DMS153 treated with DMSO at 0.1 percent for 48 hours (cell line): ENCODE data around the gene SOX11.

Experiments used
- DNase-seq: peaks from one replicate; lab custom pipeline; 2025; ENCODE audit not compliant: unreplicated experiment; lab: John Stamatoyannopoulos, UW

Gene SOX11

DNA sequence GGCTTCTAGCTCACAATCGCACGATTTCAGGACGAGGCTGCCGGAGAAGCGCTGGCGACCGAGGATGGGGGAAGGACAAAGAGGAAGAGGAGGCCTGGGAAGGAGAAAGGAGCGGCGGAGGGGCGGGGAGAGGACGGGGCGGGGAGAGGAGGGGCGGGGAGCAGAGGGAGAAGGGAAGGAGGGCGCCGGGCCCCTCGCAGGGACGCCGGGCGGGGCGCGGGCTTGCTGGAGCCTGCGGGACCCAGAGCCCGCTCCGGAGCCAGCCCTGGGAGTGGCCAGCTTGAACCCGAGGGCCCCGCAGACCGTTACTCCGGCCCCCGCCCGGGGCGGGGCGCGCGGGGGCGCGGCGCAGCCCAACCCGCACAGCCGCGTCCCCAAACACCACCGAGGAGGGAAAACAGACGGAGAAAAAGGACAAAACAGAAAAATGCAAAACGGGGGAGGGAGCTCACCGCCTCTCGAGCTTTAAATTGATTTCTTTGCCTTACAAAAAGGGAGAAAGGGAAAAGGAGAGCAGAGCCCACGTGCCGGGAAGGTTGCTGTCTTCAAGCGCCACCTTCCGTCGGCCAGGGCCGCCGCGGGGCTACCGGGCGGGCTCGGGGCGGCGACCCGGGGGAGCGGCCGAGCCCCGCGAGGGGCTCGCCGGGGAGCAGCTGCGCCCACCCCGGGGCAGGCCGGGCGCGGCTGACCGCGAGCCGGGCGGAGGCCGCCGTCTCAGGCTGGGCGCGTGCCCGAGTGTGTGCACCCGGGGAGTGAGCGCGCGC lies 781 bp upstream of the SOX11 start:
- DNase-seq = peak; percentile 72

DNA sequence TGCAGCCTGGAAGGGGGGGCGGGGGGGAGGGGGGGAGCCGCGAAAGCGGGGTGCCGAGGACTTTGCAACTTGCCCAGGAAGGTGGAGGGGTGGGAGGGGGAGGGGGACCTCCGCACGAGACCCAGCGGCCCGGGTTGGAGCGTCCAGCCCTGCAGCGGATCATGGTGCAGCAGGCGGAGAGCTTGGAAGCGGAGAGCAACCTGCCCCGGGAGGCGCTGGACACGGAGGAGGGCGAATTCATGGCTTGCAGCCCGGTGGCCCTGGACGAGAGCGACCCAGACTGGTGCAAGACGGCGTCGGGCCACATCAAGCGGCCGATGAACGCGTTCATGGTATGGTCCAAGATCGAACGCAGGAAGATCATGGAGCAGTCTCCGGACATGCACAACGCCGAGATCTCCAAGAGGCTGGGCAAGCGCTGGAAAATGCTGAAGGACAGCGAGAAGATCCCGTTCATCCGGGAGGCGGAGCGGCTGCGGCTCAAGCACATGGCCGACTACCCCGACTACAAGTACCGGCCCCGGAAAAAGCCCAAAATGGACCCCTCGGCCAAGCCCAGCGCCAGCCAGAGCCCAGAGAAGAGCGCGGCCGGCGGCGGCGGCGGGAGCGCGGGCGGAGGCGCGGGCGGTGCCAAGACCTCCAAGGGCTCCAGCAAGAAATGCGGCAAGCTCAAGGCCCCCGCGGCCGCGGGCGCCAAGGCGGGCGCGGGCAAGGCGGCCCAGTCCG lies 540 bp downstream of the SOX11 start:
- DNase-seq = no peak

DNA sequence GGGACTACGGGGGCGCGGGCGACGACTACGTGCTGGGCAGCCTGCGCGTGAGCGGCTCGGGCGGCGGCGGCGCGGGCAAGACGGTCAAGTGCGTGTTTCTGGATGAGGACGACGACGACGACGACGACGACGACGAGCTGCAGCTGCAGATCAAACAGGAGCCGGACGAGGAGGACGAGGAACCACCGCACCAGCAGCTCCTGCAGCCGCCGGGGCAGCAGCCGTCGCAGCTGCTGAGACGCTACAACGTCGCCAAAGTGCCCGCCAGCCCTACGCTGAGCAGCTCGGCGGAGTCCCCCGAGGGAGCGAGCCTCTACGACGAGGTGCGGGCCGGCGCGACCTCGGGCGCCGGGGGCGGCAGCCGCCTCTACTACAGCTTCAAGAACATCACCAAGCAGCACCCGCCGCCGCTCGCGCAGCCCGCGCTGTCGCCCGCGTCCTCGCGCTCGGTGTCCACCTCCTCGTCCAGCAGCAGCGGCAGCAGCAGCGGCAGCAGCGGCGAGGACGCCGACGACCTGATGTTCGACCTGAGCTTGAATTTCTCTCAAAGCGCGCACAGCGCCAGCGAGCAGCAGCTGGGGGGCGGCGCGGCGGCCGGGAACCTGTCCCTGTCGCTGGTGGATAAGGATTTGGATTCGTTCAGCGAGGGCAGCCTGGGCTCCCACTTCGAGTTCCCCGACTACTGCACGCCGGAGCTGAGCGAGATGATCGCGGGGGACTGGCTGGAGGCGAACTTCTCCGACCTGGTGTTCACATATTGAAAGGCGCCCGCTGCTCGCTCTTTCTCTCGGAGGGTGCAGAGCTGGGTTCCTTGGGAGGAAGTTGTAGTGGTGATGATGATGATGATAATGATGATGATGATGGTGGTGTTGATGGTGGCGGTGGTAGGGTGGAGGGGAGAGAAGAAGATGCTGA lies 1.4 kb downstream of the SOX11 start:
- peak; percentile 53 for DNase-seq

DNA sequence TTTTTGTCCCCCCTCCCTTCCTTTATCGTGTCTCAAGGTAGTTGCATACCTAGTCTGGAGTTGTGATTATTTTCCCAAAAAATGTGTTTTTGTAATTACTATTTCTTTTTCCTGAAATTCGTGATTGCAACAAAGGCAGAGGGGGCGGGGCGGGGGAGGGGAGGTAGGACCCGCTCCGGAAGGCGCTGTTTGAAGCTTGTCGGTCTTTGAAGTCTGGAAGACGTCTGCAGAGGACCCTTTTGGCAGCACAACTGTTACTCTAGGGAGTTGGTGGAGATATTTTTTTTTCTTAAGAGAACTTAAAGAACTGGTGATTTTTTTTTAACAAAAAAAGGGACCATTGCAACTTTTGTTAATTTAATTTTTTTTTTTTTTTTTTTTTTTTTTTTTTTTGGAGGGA lies 2.1 kb downstream of the SOX11 start:
- DNase-seq = no peak

DNA sequence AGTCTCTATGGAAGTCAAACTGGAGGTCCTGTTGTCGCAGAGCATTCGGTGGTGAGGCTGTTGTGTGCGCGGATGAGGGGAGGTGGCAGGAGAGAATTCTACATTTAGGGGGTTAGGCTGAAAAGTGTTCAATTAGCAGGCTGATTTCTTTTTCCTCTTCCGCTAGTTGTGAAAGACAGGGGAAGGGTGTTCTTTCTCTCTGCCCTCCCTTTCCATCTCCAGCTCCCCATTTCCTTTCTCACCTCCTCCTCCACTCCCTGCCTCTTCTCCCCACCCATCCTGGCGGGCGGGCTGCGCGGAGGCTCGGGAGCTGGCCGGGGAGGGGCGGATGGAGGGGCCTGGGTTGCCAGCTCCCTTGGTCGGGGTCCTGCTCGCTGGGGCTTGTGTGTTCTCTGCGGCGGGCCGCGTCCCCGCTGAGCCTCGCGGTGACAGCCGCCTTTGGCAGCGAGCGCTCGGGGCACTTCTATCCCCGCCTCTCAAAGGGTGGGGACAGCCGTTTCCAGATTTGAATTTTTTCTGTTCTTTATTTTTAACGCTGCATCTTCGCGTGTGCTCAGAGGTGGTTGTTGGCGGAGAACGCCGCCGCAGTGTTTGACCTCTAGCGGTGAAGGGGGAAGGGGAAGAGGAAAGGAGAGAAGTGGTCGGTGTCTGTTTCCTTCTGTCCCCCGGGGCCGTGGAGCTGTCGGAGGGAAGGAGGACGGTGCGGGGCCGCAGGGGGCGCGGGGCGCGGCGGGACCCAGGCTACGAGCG lies 3.6 kb downstream of the SOX11 start:
- peak; percentile 32 for DNase-seq

DNA sequence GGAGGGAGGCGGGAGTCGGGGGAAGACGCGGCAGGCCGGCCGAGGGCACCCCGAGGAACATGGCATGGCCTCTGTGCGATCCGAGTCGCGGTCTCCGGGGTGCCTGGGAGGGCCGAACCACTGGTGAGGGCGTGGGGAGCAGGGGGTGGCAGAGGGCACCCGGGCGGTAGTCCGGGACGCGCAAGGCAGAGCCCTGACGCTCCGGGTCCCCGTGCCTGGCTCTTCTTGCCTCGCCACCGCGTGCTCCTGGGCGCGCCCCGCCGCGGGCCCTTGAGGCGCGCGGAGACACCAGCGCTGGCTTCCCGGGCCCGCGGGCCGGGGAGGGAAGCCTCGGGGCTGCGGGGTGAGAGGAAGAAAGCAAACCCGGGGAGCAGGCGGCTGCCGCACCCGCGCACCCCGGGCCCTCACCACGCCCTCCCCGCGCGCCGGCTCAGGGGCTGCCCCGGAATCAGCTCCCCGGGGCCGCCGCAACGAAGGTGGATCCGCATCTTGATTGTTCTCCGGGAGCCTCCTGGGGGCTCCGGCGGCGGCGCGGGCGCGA lies 4.3 kb downstream of the SOX11 start:
- DNase-seq = no peak

DNA sequence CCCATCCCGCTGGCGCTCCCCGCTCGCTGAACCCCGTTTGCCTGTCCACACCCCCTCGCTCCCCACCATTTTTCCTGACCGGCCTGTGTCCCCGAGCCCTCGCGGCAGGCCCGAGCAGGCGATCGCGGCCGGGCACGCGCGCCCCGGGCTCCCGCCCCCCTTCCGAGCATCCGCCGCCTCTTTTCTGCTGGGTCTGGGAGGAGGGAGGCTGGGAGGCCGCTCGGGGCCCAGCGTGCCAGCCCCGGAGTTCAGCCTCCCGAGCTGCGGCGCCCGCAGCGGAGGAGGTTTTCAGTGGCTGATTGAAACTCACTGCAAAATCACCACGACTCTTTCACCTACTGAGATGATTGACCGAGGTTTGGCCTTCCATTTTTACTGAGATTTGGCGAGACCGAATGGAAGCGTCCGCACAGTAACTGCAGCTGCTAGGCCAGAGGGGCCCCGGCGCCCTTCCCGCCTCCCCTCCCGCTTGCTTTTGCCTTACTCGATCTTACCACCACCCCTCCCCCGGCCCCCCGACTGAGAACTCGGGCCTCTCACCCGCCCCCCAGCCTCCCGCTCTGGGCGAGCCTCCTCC lies 4.8 kb downstream of the SOX11 start:
- DNase-seq = peak; percentile 19

DNA sequence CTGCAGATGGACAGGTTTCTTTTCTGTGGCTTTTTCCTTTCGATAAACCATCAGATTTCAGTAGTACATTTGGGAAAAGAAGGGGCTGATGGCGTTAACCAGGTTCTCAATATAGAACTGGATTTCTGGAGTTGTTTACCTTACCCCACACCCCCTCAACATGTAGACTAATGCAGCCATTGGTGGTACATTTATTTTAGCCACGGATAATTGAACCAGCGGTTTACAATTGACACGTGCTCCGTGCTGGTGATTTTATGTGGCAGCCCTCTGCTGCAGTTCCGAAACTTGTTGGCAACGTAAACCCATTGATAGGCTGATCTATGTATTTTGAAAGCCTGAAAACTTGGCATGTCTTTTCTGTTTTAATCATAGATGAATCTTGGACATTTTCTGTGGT lies 5.4 kb downstream of the SOX11 start:
- DNase-seq = no peak

DNA sequence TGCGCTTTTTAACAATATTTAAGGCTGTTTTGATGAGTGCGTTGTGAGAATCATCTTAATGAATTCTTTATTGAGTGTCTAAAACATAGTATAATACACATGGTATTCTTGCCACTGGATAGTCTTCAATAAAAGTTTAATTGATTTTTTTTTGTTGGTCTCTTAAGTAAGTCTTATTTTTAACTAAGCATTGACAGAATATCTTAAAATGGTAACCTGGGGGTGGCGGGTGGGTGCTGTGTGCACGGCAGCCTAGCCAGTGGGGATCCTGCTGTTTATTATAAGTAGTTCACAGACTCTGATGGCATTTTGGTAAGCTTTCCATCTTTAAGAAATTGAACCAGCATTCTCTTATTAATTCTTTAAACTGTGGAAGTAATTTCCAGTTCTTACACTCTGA lies 6.0 kb downstream of the SOX11 start:
- no peak for DNase-seq

DNA sequence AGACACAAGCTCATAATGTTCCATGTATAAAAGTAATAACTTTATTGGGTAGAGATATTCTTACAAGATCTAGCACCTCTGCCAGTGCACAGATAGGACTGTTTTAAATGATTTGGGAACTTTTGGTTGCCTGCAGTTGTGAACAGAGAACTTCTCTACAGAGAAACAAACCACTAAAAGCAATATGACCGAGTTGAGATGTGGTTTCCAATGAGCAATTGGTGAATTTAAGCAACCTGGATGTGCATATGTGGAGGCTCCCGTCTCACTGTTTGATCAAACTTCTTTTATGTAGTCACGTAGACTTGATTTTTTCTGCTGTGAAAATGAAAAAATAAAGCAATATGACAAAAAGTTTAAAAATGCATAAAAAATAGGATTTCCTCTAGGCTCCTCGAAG lies 7.8 kb downstream of the SOX11 start:
- DNase-seq = no peak

DNA sequence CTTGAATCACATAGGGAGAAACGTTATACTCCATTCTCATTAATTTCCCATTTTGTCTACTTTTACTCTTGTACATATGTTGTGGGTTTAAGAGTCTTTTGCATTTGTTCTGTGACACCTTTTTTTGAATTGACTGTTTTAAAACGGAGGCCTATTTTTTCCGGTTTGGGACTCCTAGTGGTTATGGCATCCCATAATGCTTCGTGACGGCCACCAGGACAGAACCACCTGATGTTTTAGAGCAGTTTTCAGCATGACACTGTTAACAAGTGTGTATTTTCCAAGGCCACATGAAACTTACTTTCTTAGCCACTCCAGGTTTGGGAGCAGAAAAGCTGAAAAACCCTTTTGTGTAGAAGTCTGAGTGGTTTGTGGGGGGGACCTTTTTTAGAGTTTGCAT lies 8.4 kb downstream of the SOX11 start:
- no peak for DNase-seq

DNA sequence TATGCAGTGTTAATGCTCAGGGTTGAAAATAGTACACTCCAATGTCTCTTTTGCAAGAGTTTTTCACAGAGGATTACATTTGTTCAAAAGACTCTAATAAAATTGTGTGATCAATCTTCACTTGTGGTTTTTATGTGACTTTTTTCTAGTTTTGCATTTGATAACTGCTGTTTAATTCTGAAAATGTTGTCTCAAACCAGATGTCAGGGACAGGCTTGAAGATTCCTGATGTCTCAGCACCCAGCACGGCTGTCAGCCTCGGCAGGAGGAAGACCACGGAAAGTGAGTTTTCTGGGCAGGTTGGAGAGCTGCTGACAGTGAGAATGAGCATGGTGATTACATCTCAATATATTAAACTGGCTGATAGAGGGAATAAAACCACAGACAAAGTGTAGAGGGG lies 9.1 kb downstream of the SOX11 start:
- no peak for DNase-seq

DNA sequence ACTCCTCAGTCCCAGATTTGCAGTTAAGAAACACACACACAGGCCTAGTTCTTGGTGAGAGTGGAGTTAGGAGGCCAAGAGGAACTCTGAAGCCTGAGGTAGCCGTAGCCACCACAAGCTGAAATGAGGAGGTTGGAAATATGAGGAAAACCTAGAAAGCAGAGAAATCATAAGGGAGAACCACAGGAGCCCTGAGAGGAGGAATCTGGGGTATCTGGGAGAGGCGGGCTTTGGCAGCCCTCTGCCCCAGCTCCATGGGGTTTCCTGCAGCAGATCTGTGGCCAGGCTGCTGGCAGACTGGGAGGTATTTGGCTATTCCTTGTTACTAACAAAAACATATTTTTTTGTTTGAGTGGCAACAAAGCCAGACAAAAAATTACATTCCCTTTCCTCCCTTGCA lies 11.0 kb downstream of the SOX11 start:
- DNase-seq = no peak

DNA sequence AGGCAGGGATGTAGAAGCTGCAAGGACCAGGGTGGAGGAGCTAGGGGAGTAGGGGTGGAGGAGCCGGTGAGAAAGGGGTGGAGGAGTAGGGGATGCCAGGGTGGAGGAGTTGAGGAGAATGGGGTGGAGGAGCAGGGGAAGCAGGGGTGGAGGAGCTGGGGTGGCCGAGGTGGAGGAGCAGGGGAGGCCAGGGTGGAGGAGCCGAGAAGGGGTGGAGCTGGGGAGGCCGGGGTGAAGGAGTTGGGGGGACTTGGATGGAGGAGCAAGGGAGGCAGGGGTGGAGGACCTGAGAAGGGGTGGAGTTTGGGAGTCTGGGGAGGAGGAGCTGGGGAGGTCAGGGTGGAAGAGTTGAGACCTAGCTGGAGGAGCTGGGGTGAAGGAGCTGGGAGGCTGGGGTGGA lies 13.3 kb downstream of the SOX11 start:
- DNase-seq = no peak

DNA sequence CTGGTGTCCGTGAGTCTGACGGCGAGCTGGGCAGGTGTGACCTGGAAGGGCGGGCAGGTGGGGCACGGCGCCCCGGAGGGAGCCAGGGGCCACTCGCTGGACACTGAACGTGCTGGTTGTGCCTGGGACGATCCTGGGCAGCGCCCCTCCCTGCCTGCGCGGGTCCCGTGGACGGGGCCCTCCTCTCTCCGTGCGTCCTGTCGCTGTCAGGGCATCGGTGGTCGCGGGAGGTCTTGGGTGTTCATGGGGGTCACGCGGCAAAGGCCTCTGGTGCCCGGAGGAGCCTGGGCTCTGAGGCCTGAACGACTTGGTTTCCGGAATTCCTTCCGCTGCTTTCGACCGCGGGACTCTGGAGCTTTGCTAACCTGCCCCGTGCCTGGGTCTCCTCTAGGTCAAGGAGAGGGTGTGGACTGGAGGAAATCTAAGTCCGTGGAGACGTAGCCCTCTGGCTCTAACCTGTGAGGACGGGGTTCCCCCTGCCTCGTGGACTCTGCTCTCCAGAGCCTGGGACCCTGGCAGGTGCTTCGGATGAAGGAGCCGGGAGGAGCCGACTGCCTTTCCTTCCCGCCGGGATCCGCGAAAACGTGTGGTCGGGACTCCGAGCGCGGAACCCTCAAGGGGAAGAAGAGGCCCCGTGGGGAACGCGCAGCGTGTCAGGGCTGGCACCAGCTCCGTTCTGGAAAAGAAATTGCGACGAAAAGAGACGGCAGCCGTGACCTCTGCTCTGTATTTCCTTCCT lies 14.7 kb downstream of the SOX11 start:
- no peak for DNase-seq

DNA sequence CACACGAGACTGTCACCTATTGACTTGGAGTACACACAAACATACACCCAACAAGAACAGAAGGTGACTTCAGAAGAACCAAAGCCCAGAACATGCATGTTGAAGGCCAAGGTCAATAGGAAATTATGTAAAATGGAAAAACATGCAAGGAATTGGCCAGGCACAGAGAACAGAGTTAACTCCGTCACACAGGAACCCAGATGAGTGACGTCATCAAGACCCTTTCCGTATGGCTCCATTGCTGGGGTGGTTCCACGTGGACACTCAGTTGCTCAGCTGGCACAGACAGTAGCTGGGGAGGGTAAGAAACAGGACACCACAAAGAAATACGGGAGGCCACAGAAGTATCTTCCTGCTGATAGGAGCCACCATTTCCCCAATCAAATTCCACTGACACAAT lies 18.4 kb downstream of the SOX11 start:
- no peak for DNase-seq

DNA sequence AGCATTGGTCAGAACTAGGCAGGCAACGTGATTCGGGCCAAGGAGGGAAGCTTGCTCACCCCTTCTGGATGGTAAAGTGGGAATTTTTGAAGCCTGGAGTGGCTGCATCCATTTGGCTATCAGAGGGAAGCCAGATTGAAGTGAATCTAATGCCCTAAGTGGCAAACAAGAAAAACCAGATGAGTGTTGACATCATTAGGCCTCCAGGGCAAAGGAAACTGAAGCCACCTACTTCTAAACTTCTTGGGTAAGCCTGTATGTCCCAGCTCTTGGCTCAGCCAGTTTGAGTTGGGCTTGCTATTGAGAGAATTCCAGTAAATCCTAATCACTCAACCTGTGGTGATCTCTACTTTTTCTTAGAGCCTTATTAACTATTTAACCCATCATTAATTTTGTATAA lies 20.9 kb downstream of the SOX11 start:
- no peak for DNase-seq

DNA sequence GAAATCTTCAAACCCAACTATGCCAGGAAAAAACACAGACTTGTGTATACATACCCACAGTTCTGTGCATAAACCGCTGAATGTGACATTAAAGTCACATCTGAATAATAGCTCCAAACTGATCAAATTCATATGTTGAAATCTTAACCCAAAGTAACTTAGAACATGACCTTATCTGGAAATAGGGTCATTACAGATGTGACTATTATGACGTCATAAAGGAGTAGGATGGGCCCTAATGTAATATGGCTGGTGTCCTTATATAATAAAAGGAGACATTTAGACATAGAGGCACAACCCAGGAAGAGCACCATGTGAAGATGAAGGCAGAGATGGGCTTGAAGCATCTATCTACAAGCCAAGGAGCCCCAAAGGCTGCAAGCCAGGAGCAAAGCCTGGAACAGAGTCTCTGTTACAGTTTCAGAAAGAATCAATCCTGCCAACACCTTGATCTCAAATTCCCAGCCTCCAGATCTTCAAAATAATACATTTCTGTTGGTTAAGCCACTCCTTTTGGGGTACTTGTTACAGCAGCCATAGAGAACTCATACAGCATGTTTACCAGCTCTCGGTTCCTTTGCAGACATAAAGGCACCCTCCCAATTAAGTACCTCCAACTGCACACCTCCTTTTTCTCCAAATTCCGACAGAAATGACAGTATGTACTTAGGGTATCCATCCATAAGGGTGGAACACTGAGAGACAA lies 27.6 kb downstream of the SOX11 start:
- DNase-seq = no peak

DNA sequence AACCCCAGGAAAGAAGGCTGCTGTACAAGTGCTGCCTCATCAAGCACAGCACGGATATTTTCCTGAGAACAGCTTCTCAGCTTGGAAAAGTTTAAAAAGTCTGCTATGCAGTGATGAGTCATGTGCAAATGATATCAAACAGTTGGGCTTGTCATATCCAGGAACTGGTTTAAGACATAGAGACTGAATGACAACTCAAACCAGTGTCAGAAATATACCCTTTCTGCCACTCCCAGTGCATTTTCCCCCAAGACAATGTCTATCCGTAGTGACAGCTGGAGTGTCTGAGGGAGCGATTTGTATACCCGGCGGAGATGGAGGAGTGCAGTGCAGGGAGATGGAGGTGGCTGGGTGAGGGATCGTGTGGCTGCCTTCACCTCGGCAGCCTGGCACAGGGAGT lies 28.2 kb downstream of the SOX11 start:
- DNase-seq = no peak
